DND-41 (cell line): ENCODE data around the gene ANKRD11.

ENCODE experiments used
- CTCF ChIP-seq: IDR thresholded peaks from 2 replicates; pipeline ENCODE4 v1.5.1; 2012; ENCODE audit warnings: borderline replicate concordance, low read length, moderate library complexity, mild to moderate bottlenecking; ENCODE audit not compliant: poor library complexity, severe bottlenecking; ENCODE audit errors: extremely low read depth
- EZH2 ChIP-seq: IDR thresholded peaks from 3 replicates; pipeline ENCODE4 v1.6.1; 2012; ENCODE audit warnings: borderline replicate concordance, low read depth, mild to moderate bottlenecking, moderate library complexity, low read length, inconsistent platforms; ENCODE audit not compliant: severe bottlenecking

GRCh38 chr16:89332243-89332901, 158.0 kb downstream of the ANKRD11 start:
- no peak for TF ChIP-seq CTCF
- TF ChIP-seq EZH2: no peak
